HG02798 (cell line): ENCODE data around the gene ELL2.
"Not testable (repeated sequence)": the region's sequence is repeated elsewhere in the genome, so short reads cannot be mapped to it uniquely, and the experiment has no call there.

Experiments used
- ATAC-seq: cut with Tn5 transposase; IDR thresholded peaks from one replicate; pipeline ENCODE4 v1.9.1; 2021; ENCODE audit warnings: mild to moderate bottlenecking; ENCODE audit not compliant: unreplicated experiment, poor library complexity

The ELL2 gene

GRCh38 chr5:95889076-95889475 lies 72.6 kb downstream of the ELL2 start:
- ATAC-seq = no peak

GRCh38 chr5:95887977-95888376 lies 73.7 kb downstream of the ELL2 start:
- no peak for ATAC-seq

GRCh38 chr5:95886340-95887044 lies 75.2 kb downstream of the ELL2 start:
- no peak for ATAC-seq

- no peak for ATAC-seq
These were observed 77.1 kb downstream of the ELL2 start for GRCh38 chr5:95884511-95884910.

GRCh38 chr5:95884017-95884325 lies 77.7 kb downstream of the ELL2 start:
- peak; percentile 46 for ATAC-seq

- peak; percentile 37 for ATAC-seq
These were observed 78.2 kb downstream of the ELL2 start for GRCh38 chr5:95883185-95884016.

- no peak for ATAC-seq
These were observed 79.8 kb downstream of the ELL2 start for GRCh38 chr5:95881833-95882232.

GRCh38 chr5:95880081-95880926 lies 81.3 kb downstream of the ELL2 start:
- ATAC-seq = no peak

GRCh38 chr5:95879661-95880060 lies 82.0 kb downstream of the ELL2 start:
- ATAC-seq = no peak

- peak; percentile 58 for ATAC-seq
These were observed 83.0 kb downstream of the ELL2 start for GRCh38 chr5:95878417-95879323.

GRCh38 chr5:95876782-95877181 lies 84.9 kb downstream of the ELL2 start:
- ATAC-seq = no peak

- ATAC-seq = no peak
These were observed 87.4 kb downstream of the ELL2 start for GRCh38 chr5:95874246-95874645.

- no peak for ATAC-seq
These were observed 88.3 kb downstream of the ELL2 start for GRCh38 chr5:95873351-95873750.

- no peak for ATAC-seq
These were observed 89.0 kb downstream of the ELL2 start for GRCh38 chr5:95872346-95873268.

- no peak for ATAC-seq
These were observed 90.4 kb downstream of the ELL2 start for GRCh38 chr5:95871146-95871806.

- peak; percentile 68 for ATAC-seq
These were observed 91.5 kb downstream of the ELL2 start for GRCh38 chr5:95870105-95870672.

GRCh38 chr5:95869173-95869855 lies 92.3 kb downstream of the ELL2 start:
- ATAC-seq = not testable (repeated sequence)
